Vagina (tissue), 2 donors: Measurements from ENCODE around the gene SNAPC3. TPM values are rescaled to one million over a fixed set of nuclear protein-coding genes. Genes with fewer than 3 reads are reported as not detected.
"Not testable (repeated sequence)": the region's sequence is repeated elsewhere in the genome, so short reads cannot be mapped to it uniquely, and the experiment has no call there.

Experiments used
- DNase-seq, 2 donors: peaks; one replicate each; pipeline ENCODE4 v3.0.0-alpha.2; 2017; ENCODE audit errors: extremely low spot score in 2 of 2
- H3K27ac ChIP-seq: fragments of 200-600 bp; sonication (generic); one replicate; pipeline ENCODE4 v1.5.1; 2019
- H3K27me3 ChIP-seq: fragments of 200-600 bp; sonication (generic); one replicate; pipeline ENCODE4 v1.5.1; 2019
- H3K36me3 ChIP-seq, 2 donors: fragments of 200-600 bp; sonication (generic); one replicate each; pipeline ENCODE4 v1.5.1; 2017 to 2019
- H3K4me1 ChIP-seq: fragments of 200-600 bp; sonication (generic); one replicate; pipeline ENCODE4 v1.5.1; 2019
- H3K4me3 ChIP-seq, 2 donors: fragments of 200-600 bp; sonication (generic); 1 replicate in 1 of 2; 2 replicates in 1 of 2; pipeline ENCODE4 v1.5.1; 2016 to 2019
- H3K9me3 ChIP-seq: fragments of 200-600 bp; sonication (generic); one replicate; pipeline ENCODE4 v1.5.1; 2019
- POLR2A ChIP-seq, 2 donors: fragments of 450-650 bp; IDR thresholded peaks; one replicate each; pipeline ENCODE4 v1.6.1; 2017; ENCODE audit warnings: antibody characterized with exemption in 2 of 2, mild to moderate bottlenecking in 2 of 2, moderate library complexity in 2 of 2
- POLR2AphosphoS5 ChIP-seq, 2 donors: sonication (generic); formaldehyde crosslinking; IDR thresholded peaks; one replicate each; pipeline ENCODE4 v1.9.0; 2017; ENCODE audit warnings: antibody characterized with exemption in 2 of 2, mild to moderate bottlenecking in 2 of 2, low read depth in 1 of 2; ENCODE audit not compliant: insufficient read depth in 1 of 2
- intact Hi-C: fragments of 100-400 bp; cut with DNase I; formaldehyde crosslinking; loops from one replicate; pipeline ENCODE4 v1.15.1; 2023
- total RNA-seq: library from RNA; depleted of rRNA; stranded (reverse); fragments of >200 nt; gene quantifications from one replicate; pipeline ENCODE4 v1.2.3, GENCODE V29; 2016
- TF ChIP-seq, protein P1 (sequence below), 3 experiments: fragments of 450-650 bp in 2 of 3; fragments of 200-600 bp in 1 of 3; sonication (generic) in 1 of 3; IDR thresholded peaks; one replicate each; pipeline ENCODE4 v1.5.1; 2017 to 2019; ENCODE audit warnings: antibody characterized with exemption in 3 of 3, mild to moderate bottlenecking in 2 of 3, moderate library complexity in 2 of 3

SNAPC3 gene
- total RNA-seq, 1 donor from 2014 or later, result 22.6 TPM

DNA sequence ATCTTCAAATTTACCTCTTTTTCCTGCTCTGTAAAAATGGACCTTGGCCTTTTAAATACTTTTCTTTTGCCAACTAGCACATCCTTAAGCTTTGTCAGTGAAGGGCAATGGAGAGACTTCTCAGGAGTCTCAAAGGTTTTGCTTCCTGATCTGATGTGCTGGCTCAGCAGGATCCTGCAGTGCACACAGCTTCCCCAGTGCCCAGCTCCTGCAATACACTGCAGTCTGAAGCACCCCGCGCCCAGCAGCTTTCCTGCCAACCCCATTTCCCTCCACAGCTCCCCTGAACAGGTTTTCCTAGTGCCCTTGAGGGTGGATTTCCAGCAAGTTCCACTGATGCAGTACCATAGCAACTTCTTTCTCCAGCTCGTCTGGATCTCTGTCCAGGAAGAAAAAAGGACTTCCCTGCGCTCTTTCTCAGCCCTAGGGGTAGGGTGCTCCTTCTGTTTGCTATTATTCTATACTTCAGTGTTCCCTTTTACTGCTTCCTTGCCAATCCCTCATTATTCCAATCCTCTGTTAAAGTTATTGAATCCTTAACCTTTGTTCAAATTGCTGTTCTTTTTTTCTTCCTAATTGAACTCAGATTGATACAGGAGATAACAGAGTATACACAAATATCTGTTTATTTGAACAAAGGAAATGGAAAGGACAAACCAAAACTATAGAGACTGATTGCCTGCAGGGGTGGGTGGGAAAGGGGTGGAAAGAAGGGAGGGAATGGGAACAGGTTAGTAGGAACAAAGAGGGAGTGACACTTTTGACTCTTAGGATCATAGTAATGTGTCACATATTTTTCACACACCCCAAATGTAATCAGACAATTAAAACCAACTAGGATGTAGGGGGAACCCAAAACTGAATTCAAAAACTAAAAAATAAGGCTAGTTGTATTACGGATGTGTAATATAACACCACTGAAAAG, 8.5 kb downstream of the SNAPC3 start:
- Histone ChIP-seq H3K27ac (no peak overlapping the region), H3K4me3 (no peak overlapping the region), H3K9me3 (no peaks in the 10 kb centered on the region), H3K27me3 (no peaks in the 10 kb centered on the region), H3K36me3 (peaks cover 0 to 18% of the 10 kb centered on the region in 2 donors), H3K4me1 (peaks cover 34% of the 10 kb centered on the region)
- no peak for DNase-seq
- no peak for TF ChIP-seq POLR2AphosphoS5 (IDR thresholded peaks at IDR 0.05; ENCODE audit: insufficient read depth in 1 of 2, low read depth in 1 of 2)
- TF ChIP-seq, protein P1, sequence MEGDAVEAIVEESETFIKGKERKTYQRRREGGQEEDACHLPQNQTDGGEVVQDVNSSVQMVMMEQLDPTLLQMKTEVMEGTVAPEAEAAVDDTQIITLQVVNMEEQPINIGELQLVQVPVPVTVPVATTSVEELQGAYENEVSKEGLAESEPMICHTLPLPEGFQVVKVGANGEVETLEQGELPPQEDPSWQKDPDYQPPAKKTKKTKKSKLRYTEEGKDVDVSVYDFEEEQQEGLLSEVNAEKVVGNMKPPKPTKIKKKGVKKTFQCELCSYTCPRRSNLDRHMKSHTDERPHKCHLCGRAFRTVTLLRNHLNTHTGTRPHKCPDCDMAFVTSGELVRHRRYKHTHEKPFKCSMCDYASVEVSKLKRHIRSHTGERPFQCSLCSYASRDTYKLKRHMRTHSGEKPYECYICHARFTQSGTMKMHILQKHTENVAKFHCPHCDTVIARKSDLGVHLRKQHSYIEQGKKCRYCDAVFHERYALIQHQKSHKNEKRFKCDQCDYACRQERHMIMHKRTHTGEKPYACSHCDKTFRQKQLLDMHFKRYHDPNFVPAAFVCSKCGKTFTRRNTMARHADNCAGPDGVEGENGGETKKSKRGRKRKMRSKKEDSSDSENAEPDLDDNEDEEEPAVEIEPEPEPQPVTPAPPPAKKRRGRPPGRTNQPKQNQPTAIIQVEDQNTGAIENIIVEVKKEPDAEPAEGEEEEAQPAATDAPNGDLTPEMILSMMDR (IDR thresholded peaks at IDR 0.05), result no peak
- no peak for TF ChIP-seq POLR2A (IDR thresholded peaks at IDR 0.05)
- intact Hi-C loops, result loop anchor here (10.0 kb wide), 1 partner anchor 84 kb away; the partner anchor contains the start of gene PSIP1

DNA sequence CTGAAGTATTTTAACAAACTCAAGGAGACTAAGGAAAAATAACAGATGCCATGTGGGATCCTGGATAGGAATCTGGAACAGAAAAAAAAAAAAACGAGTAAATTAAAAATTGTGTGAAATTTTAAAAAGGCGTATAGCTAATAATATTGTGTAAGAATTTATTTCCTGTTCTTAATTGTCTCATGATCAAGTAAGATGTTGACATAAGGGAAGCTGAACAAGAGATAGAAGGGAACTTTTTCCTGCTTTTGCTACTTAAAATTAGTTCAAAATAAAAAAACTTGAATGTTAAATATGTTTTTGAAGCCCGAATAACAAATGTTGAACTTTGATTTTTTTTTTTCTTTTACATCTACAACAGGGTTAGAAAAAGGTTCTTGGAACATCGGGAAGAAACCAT, 10.5 kb downstream of the SNAPC3 start:
- intact Hi-C loops, result loop anchor here (10.0 kb wide), 1 partner anchor 82 kb away; the partner anchor contains the start of gene PSIP1
- H3K9me3 ChIP-seq, result no peaks in the 10 kb centered on the region

DNA sequence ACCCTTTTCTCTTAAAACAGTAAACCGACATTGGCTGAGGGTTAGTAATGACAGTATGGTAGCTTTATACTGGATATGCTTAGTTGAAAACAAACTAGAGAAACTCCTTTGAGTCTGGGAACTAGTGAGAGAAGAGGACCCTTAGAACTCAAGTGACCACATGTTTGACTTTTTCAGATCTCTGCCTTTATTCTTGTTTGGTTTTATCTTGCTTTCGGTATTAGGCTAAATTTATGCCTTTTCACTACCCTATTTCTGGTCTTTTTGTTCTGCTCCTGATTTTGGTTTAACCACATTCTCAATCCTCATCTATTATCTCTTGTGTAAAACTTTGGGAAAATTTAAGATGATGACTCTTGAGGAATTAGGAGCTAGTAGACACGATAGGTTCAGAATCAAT, 11.0 kb downstream of the SNAPC3 start:
- intact Hi-C loops, result loop anchor here (10.0 kb wide), 1 partner anchor 81 kb away; the partner anchor contains the start of gene PSIP1
- no peak for DNase-seq
- no peaks in the 10 kb centered on the region for H3K27me3 ChIP-seq
- no peak overlapping the region for H3K27ac ChIP-seq
- TF ChIP-seq POLR2AphosphoS5 (IDR thresholded peaks at IDR 0.05; ENCODE audit: insufficient read depth in 1 of 2, low read depth in 1 of 2) (no peak), POLR2A (IDR thresholded peaks at IDR 0.05) (no peak)
- TF ChIP-seq, protein P1 (IDR thresholded peaks at IDR 0.05), result no peak
- peaks cover 16% of the 10 kb centered on the region for H3K4me1 ChIP-seq
- no peak overlapping the region for H3K4me3 ChIP-seq
- no peaks in the 10 kb centered on the region for H3K9me3 ChIP-seq
- H3K36me3 ChIP-seq, result peaks cover 0 to 15% of the 10 kb centered on the region in 2 donors

More for the DNA sequence above, 10.5 kb downstream of the SNAPC3 start:
- H3K27me3 ChIP-seq, result no peaks in the 10 kb centered on the region
- TF ChIP-seq, protein P1 (IDR thresholded peaks at IDR 0.05), result no peak
- TF ChIP-seq POLR2AphosphoS5 (IDR thresholded peaks at IDR 0.05; ENCODE audit: insufficient read depth in 1 of 2, low read depth in 1 of 2) (no peak), POLR2A (IDR thresholded peaks at IDR 0.05) (no peak)
- no peak overlapping the region for H3K27ac ChIP-seq
- peaks cover 16% of the 10 kb centered on the region for H3K4me1 ChIP-seq
- H3K36me3 ChIP-seq, result peaks cover 0 to 15% of the 10 kb centered on the region in 2 donors
- H3K4me3 ChIP-seq, result no peak overlapping the region
- DNase-seq, result no peak

DNA sequence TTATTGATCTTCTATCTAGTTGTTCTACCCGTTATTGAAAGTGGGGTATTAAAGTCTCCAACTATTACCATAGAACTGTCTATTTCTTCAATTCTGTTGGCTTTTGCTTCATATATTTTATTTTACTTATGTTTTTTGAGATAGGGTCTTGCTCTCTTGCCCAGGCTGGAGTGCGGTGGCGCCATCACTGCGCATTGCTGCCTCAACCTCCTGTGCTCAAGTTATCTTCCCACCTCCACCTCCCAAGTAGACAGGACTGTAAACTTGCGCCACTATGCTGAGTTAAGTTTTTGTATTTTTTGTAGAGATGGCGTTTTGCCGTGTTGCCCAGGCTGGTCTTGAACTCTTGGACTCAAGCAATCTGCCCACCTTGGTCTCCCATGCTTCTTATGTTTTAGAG, 16.2 kb downstream of the SNAPC3 start:
- Histone ChIP-seq H3K36me3 (peaks cover 0 to 27% of the 10 kb centered on the region in 2 donors), H3K27ac (no peak overlapping the region), H3K4me1 (no peaks in the 10 kb centered on the region), H3K27me3 (no peaks in the 10 kb centered on the region), H3K4me3 (no peak overlapping the region), H3K9me3 (no peaks in the 10 kb centered on the region)
- intact Hi-C loops, result loop anchor here (10.0 kb wide), 1 partner anchor 76 kb away; the partner anchor contains the start of gene PSIP1
- TF ChIP-seq POLR2AphosphoS5 (IDR thresholded peaks at IDR 0.05; ENCODE audit: insufficient read depth in 1 of 2, low read depth in 1 of 2) (no peak), POLR2A (IDR thresholded peaks at IDR 0.05) (no peak)
- TF ChIP-seq, protein P1 (IDR thresholded peaks at IDR 0.05), result no peak
- DNase-seq, result no peak

DNA sequence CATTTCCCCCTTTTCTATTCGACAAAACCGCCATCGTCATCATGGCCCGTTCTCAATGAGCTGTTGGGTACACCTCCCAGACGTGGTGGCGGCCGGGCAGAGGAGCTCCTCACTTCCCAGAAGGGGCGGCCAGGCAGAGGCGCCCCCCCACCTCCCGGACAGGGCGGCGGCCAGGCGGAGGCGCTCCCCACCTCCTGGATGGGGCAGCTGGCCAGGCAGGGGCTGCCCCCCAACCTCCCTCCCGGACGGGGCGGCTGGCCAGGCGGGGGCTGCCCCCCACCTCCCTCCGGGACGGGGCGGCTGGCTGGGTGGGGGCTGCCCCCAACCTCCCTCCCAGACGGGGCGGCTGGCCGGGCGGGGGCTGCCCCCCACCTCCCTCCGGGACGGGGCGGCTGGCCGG, 19.2 kb downstream of the SNAPC3 start:
- intact Hi-C loops, result not testable (repeated sequence)

DNA sequence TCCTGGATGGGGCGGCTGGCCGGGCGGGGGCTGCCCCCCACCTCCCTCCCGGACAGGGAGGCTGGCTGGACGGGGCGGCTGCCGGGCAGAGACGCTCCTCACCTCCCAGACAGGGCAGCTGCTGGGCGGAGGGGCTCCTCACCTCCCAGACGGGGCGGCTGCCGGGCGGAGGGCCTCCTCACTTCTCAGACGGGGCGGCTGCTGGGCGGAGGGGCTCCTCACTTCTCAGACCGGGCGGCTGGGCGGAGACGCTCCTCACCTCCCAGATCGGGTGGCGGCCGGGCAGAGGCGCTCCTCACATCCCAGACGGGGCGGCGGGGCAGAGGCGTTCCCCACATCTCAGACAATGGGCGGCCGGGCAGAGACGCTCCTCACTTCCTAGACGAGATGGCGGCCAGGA, 19.6 kb downstream of the SNAPC3 start:
- DNase-seq, H3K27me3 ChIP-seq, intact Hi-C loops, H3K9me3 ChIP-seq, H3K4me3 ChIP-seq, H3K27ac ChIP-seq, H3K4me1 ChIP-seq: not testable (repeated sequence)
- peaks cover 0 to 50% of the 10 kb centered on the region in 2 donors for H3K36me3 ChIP-seq

More for the DNA sequence above, 19.2 kb downstream of the SNAPC3 start:
- H3K27ac ChIP-seq, H3K9me3 ChIP-seq, H3K4me3 ChIP-seq, H3K27me3 ChIP-seq, H3K4me1 ChIP-seq, DNase-seq: not testable (repeated sequence)
- peaks cover 0 to 46% of the 10 kb centered on the region in 2 donors for H3K36me3 ChIP-seq
